Uterus (tissue), 2 donors: Measurements from ENCODE around the gene ASIP.

Experiments
- POLR2A ChIP-seq, 2 donors: fragments of 450-650 bp; IDR thresholded peaks; one replicate each; pipeline ENCODE4 v1.6.1; 2016; ENCODE audit warnings: antibody characterized with exemption in 2 of 2, mild to moderate bottlenecking in 1 of 2, moderate library complexity in 1 of 2
- TF ChIP-seq, protein P1 (sequence below), 4 experiments: fragments of 200-600 bp in 2 of 4; fragments of 450-650 bp in 2 of 4; sonication (generic) in 2 of 4; IDR thresholded peaks; one replicate each; pipeline ENCODE4 v1.5.1; 2016 to 2019; ENCODE audit warnings: antibody characterized with exemption in 4 of 4, mild to moderate bottlenecking in 2 of 4, moderate library complexity in 1 of 4

DNA sequence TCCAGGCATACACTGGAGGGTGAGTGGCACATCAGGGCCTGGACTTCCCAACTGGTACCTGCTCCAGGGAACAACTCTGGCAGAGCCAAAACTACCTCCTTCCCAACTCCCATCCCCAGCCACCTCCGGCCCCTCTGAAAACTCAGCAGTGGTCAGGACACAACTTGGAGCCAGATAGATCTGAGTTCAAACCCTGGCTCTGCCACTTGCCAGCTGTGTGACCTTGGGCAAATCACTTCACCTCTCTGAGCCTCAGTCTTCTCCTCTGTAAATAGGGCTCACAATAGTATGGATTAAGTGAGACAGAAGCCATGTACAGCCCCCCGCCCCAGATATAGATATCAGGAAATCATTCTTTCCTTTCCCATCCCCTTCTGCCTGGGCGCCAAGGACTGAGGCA lies 51.3 kb downstream of the ASIP start:
- TF ChIP-seq, protein P1, sequence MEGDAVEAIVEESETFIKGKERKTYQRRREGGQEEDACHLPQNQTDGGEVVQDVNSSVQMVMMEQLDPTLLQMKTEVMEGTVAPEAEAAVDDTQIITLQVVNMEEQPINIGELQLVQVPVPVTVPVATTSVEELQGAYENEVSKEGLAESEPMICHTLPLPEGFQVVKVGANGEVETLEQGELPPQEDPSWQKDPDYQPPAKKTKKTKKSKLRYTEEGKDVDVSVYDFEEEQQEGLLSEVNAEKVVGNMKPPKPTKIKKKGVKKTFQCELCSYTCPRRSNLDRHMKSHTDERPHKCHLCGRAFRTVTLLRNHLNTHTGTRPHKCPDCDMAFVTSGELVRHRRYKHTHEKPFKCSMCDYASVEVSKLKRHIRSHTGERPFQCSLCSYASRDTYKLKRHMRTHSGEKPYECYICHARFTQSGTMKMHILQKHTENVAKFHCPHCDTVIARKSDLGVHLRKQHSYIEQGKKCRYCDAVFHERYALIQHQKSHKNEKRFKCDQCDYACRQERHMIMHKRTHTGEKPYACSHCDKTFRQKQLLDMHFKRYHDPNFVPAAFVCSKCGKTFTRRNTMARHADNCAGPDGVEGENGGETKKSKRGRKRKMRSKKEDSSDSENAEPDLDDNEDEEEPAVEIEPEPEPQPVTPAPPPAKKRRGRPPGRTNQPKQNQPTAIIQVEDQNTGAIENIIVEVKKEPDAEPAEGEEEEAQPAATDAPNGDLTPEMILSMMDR (IDR thresholded peaks at IDR 0.05) = no peak
- TF ChIP-seq POLR2A (IDR thresholded peaks at IDR 0.05) = no peak
